HS-27A (cell line): Measurements from ENCODE around the gene ABHD11.

Source experiments
- DNase-seq: peaks from one replicate; pipeline ENCODE4 v3.0.0-alpha.2; 2012; ENCODE audit warnings: low read depth, missing footprints

Gene ABHD11

GRCh38 chr7:73701357-73701995 is 37.1 kb downstream of the ABHD11 start:
- no peak for DNase-seq

GRCh38 chr7:73700581-73701134 is 37.9 kb downstream of the ABHD11 start:
- DNase-seq: no peak

- DNase-seq: no peak
These were observed 38.6 kb downstream of the ABHD11 start for GRCh38 chr7:73700069-73700423.

- no peak for DNase-seq
These were observed 39.1 kb downstream of the ABHD11 start for GRCh38 chr7:73699370-73700068.

GRCh38 chr7:73698410-73698809 is 40.2 kb downstream of the ABHD11 start:
- no peak for DNase-seq

- DNase-seq: no peak
These were observed 42.2 kb downstream of the ABHD11 start for GRCh38 chr7:73696372-73696771.

- no peak for DNase-seq
These were observed 48.0 kb downstream of the ABHD11 start for GRCh38 chr7:73690646-73691045.

- no peak for DNase-seq
These were observed 50.3 kb downstream of the ABHD11 start for GRCh38 chr7:73688288-73688687.
